ENCODE results near the gene C3orf20.

Gene C3orf20

GRCh38 chr3:14768182-14768790 lies 93.3 kb downstream of the C3orf20 start:
- no peak for DNase-seq (ENCODE audit: low read depth)
- TF ChIP-seq, protein P1, sequence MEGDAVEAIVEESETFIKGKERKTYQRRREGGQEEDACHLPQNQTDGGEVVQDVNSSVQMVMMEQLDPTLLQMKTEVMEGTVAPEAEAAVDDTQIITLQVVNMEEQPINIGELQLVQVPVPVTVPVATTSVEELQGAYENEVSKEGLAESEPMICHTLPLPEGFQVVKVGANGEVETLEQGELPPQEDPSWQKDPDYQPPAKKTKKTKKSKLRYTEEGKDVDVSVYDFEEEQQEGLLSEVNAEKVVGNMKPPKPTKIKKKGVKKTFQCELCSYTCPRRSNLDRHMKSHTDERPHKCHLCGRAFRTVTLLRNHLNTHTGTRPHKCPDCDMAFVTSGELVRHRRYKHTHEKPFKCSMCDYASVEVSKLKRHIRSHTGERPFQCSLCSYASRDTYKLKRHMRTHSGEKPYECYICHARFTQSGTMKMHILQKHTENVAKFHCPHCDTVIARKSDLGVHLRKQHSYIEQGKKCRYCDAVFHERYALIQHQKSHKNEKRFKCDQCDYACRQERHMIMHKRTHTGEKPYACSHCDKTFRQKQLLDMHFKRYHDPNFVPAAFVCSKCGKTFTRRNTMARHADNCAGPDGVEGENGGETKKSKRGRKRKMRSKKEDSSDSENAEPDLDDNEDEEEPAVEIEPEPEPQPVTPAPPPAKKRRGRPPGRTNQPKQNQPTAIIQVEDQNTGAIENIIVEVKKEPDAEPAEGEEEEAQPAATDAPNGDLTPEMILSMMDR (conservative IDR thresholded peaks at IDR 0.05; ENCODE audit: control insufficient read depth, insufficient read depth, low read depth, low read length), result no peak

GRCh38 chr3:14768881-14769280 lies 93.9 kb downstream of the C3orf20 start:
- TF ChIP-seq, protein P1 (conservative IDR thresholded peaks at IDR 0.05; ENCODE audit: control insufficient read depth, insufficient read depth, low read depth, low read length), result no peak
- no peak overlapping the region for H3K4me3 ChIP-seq (ENCODE audit: control insufficient read depth, low read depth, low read length)
- DNase-seq (ENCODE audit: low read depth), result no peak

More at GRCh38 chr3:14768182-14768790, 93.3 kb downstream of the C3orf20 start:
- no peak overlapping the region for H3K4me3 ChIP-seq (ENCODE audit: control insufficient read depth, low read depth, low read length)

GRCh38 chr3:14769544-14770325 lies 94.8 kb downstream of the C3orf20 start:
- DNase-seq (ENCODE audit: low read depth), result no peak
- TF ChIP-seq, protein P1 (conservative IDR thresholded peaks at IDR 0.05; ENCODE audit: control insufficient read depth, insufficient read depth, low read depth, low read length), result no peak
- no peak overlapping the region for H3K4me3 ChIP-seq (ENCODE audit: control insufficient read depth, low read depth, low read length)

- DNase-seq (ENCODE audit: low read depth), result no peak
- TF ChIP-seq, protein P1 (conservative IDR thresholded peaks at IDR 0.05; ENCODE audit: control insufficient read depth, insufficient read depth, low read depth, low read length), result no peak
- no peak overlapping the region for H3K4me3 ChIP-seq (ENCODE audit: control insufficient read depth, low read depth, low read length)
These were observed 95.7 kb downstream of the C3orf20 start for GRCh38 chr3:14770591-14770990.

GRCh38 chr3:14771593-14772497 lies 96.9 kb downstream of the C3orf20 start:
- H3K4me3 ChIP-seq (ENCODE audit: control insufficient read depth, low read depth, low read length), result no peak overlapping the region
- TF ChIP-seq, protein P1 (conservative IDR thresholded peaks at IDR 0.05; ENCODE audit: control insufficient read depth, insufficient read depth, low read depth, low read length), result no peak
- DNase-seq (ENCODE audit: low read depth), result no peak

- no peak overlapping the region for H3K4me3 ChIP-seq (ENCODE audit: control insufficient read depth, low read depth, low read length)
- DNase-seq (ENCODE audit: low read depth), result no peak
- TF ChIP-seq, protein P1 (conservative IDR thresholded peaks at IDR 0.05; ENCODE audit: control insufficient read depth, insufficient read depth, low read depth, low read length), result no peak
These were observed 97.7 kb downstream of the C3orf20 start for GRCh38 chr3:14772533-14773138.

Measured in fibroblast of mammary gland (primary cell).